Natural killer cell treated with Interleukin-12 subunit alpha and Interleukin-12 subunit beta and Interleukin-15 and Interleukin-18, amount 100 ng/mL, for 72 hours (primary cell): Measurements from ENCODE around the gene TTC32. TPM values are rescaled to one million over a fixed set of nuclear protein-coding genes. Genes with fewer than 3 reads are reported as not detected.
"Not testable (repeated sequence)": the region's sequence is repeated elsewhere in the genome, so short reads cannot be mapped to it uniquely, and the experiment has no call there.

Source experiments
- ATAC-seq, 2 donors: fragments of 150-1000 bp; cut with Tn5 transposase in 1 of 2; sonication (Bioruptor Pico), chemical (Tn5 transposase) in 1 of 2; 2 replicates each; pipeline ENCODE4 v1.10.0; 2021
- DNase-seq: peaks from one replicate; pipeline ENCODE4 v3.0.0; 2022; ENCODE audit warnings: low spot score
- H3K27ac Mint-ChIP-seq, 2 donors: 1 replicate in 1 of 2; 2 replicates in 1 of 2; pipeline ENCODE4 v1.8.0; 2022; ENCODE audit warnings: mixed read lengths in 2 of 2, mild to moderate bottlenecking in 1 of 2, moderate library complexity in 1 of 2
- H3K27me3 Mint-ChIP-seq, 2 donors: 1 replicate in 1 of 2; 2 replicates in 1 of 2; pipeline ENCODE4 v1.8.0; 2022; ENCODE audit warnings: mixed read lengths in 2 of 2
- H3K36me3 Mint-ChIP-seq: one replicate; pipeline ENCODE4 v1.8.0; 2022; ENCODE audit warnings: mixed read lengths
- H3K4me1 Mint-ChIP-seq, 2 donors: 1 replicate in 1 of 2; 2 replicates in 1 of 2; pipeline ENCODE4 v1.8.0; 2022; ENCODE audit warnings: low read depth in 2 of 2, mixed read lengths in 2 of 2, mild to moderate bottlenecking in 1 of 2
- H3K4me3 Mint-ChIP-seq: one replicate; pipeline ENCODE4 v1.8.0; 2022; ENCODE audit warnings: mixed read lengths
- H3K9me3 Mint-ChIP-seq: 2 replicates; pipeline ENCODE4 v1.8.0; 2022; ENCODE audit warnings: mixed read lengths
- total RNA-seq, 2 donors: library from RNA; stranded (reverse); gene quantifications; one replicate each; pipeline ENCODE4 v1.2.3, GENCODE V29; 2022

Gene TTC32
- total RNA-seq, 2 donors from 2014 or later: 14.8 to 17.8 TPM

DNA sequence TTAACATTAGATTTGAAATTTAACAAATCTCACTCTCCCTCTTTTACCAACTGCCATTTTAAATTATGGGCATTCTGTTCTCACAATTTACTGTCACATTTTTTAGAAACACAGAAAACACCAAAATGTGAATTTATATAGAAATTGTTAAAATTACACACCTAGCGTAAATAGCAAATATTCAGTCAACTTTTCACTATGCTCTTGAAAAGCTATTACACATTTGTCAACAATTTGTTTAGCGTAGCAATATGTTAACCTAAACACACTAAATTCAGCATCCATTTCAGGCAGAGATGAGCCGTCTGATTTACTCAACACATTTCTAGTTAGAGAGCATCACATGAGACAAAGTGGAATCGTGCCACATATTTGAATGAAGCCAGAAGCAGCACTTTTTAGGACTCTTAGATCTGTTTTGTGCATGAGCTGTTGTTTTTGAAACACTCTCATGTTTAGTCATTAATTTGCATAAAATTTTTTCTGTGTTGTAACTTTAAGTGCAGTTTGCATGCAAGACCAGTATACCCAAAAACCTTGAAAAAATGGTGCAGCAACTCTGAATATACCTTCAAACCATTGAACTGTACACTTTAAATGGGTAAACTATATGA is 8.2 kb downstream of the TTC32 start:
- ATAC-seq: peak; percentile 50 to 75
- Mint-ChIP-seq H3K9me3 (no peaks in the 10 kb centered on the region), H3K4me1 (peaks cover 35 to 41% of the 10 kb centered on the region in 2 donors), H3K4me3 (peak overlapping the region; percentile 57), H3K27ac (peak overlapping the region; percentile 57 to 76), H3K27me3 (no peaks in the 10 kb centered on the region), H3K36me3 (peaks cover 9% of the 10 kb centered on the region)
- DNase-seq: no peak

GRCh38 chr2:19891971-19892370 is 9.8 kb downstream of the TTC32 start:
- not testable (repeated sequence) for H3K27ac Mint-ChIP-seq, ATAC-seq, H3K36me3 Mint-ChIP-seq

DNA sequence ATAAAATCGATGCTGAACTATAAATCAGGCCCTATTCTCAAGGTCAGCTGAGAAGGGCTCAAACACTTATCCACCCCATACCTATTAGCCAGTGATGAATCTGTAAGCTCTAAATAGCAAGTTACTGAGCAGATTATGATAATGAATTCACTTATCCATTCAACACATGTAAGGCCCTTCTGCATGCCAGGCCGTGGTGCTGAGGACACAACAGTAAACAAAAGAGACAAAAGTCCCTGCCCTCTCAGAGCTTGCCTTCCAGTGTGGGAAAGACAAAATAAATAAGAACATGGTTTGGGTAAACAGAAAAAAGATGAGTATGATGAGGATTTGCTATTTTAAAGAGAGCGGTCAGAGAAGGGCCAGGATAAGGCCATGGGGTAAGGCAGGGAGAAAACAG is 11.7 kb downstream of the TTC32 start:
- DNase-seq (no peak), ATAC-seq (no peak)
- H3K9me3 Mint-ChIP-seq: no peaks in the 10 kb centered on the region
- H3K4me3 Mint-ChIP-seq: no peak overlapping the region
- no peak overlapping the region for H3K27ac Mint-ChIP-seq
- no peaks in the 10 kb centered on the region for H3K27me3 Mint-ChIP-seq
- peaks cover 22 to 24% of the 10 kb centered on the region in 2 donors for H3K4me1 Mint-ChIP-seq
- H3K36me3 Mint-ChIP-seq: peaks cover 9% of the 10 kb centered on the region

More at GRCh38 chr2:19891971-19892370, 9.8 kb downstream of the TTC32 start:
- Mint-ChIP-seq H3K4me3 (peak overlapping the region; percentile 53), H3K4me1 (peaks cover 30 to 32% of the 10 kb centered on the region in 2 donors)
- not testable (repeated sequence) for H3K27me3 Mint-ChIP-seq, H3K9me3 Mint-ChIP-seq, DNase-seq

- ATAC-seq: no peak
Measured at GRCh38 chr2:19888831-19889230, 13.0 kb downstream of the TTC32 start.

DNA sequence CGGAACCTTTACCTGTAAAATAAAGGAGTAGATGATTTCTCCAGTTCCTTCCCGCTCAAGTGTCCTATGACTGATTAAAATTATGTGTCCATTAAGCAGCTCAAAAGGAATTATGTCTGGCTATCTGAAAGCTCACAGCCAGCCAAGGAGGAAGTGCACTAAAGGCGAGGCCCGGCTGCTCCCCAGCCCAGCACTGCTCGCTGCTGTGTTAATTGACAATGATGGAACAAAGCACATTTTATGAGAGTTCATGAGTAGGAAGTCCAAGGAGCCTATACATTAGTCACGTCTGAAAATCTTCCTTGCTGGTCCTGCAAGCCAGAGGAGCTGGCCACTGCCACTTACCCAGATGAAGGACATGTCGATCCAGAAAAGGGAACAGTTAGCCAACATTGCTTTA is 14.3 kb downstream of the TTC32 start:
- no peaks in the 10 kb centered on the region for H3K36me3 Mint-ChIP-seq

More at GRCh38 chr2:19888831-19889230, 13.0 kb downstream of the TTC32 start:
- no peaks in the 10 kb centered on the region for H3K27me3 Mint-ChIP-seq
- no peaks in the 10 kb centered on the region for H3K9me3 Mint-ChIP-seq
- peaks cover 4% of the 10 kb centered on the region for H3K36me3 Mint-ChIP-seq
- DNase-seq: no peak
- no peak overlapping the region for H3K27ac Mint-ChIP-seq
- no peak overlapping the region for H3K4me3 Mint-ChIP-seq
- H3K4me1 Mint-ChIP-seq: peaks cover 16 to 17% of the 10 kb centered on the region in 2 donors

DNA sequence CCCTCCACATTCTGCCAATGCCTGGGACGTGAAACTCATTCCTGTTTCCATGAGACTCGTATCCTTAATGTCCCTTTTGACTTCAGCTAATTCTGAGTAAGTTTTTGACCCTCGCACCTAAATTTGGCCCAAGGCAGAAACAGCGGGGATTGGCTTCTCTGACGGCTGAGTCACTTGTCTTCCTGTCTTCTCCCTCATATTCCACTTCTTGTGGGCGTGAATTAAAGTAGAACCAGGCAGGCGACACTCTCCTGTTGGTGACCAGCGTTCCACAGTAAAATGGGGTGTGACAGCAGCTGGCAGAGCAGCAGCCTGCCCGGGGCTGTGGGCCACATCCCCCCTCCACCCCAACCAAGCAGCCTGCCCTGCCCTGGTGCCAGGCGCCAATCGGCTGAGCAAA is 15.5 kb downstream of the TTC32 start:
- Mint-ChIP-seq H3K27ac (no peak overlapping the region), H3K4me3 (no peak overlapping the region), H3K9me3 (no peaks in the 10 kb centered on the region), H3K27me3 (no peaks in the 10 kb centered on the region), H3K36me3 (no peaks in the 10 kb centered on the region), H3K4me1 (peaks cover 0 to 7% of the 10 kb centered on the region in 2 donors)
- DNase-seq (no peak), ATAC-seq (no peak)

More for the DNA sequence above, 14.3 kb downstream of the TTC32 start:
- ATAC-seq (no peak), DNase-seq (no peak)
- Mint-ChIP-seq H3K9me3 (no peaks in the 10 kb centered on the region), H3K27ac (no peak overlapping the region), H3K27me3 (no peaks in the 10 kb centered on the region), H3K4me1 (peaks cover 9 to 12% of the 10 kb centered on the region in 2 donors), H3K4me3 (no peak overlapping the region)

GRCh38 chr2:19885791-19886190 is 16.0 kb downstream of the TTC32 start:
- Mint-ChIP-seq H3K27me3 (no peaks in the 10 kb centered on the region), H3K4me1 (peaks cover 0 to 7% of the 10 kb centered on the region in 2 donors), H3K4me3 (no peak overlapping the region), H3K36me3 (no peaks in the 10 kb centered on the region), H3K27ac (no peak overlapping the region), H3K9me3 (no peaks in the 10 kb centered on the region)
- ATAC-seq (no peak), DNase-seq (no peak)

GRCh38 chr2:19883971-19884720 is 17.6 kb downstream of the TTC32 start:
- DNase-seq (no peak), ATAC-seq (no peak)
- no peak overlapping the region for H3K27ac Mint-ChIP-seq
- no peak overlapping the region for H3K4me3 Mint-ChIP-seq
- H3K4me1 Mint-ChIP-seq: no peaks in the 10 kb centered on the region
- no peaks in the 10 kb centered on the region for H3K9me3 Mint-ChIP-seq
- H3K36me3 Mint-ChIP-seq: no peaks in the 10 kb centered on the region
- no peaks in the 10 kb centered on the region for H3K27me3 Mint-ChIP-seq

GRCh38 chr2:19883486-19883885 is 18.3 kb downstream of the TTC32 start:
- ATAC-seq: no peak
- Mint-ChIP-seq H3K9me3 (no peaks in the 10 kb centered on the region), H3K27me3 (no peaks in the 10 kb centered on the region), H3K4me3 (no peak overlapping the region), H3K27ac (no peak overlapping the region), H3K4me1 (no peaks in the 10 kb centered on the region), H3K36me3 (no peaks in the 10 kb centered on the region)
- no peak for DNase-seq

- ATAC-seq: no peak
Measured at GRCh38 chr2:19882286-19882685, 19.5 kb downstream of the TTC32 start.

DNA sequence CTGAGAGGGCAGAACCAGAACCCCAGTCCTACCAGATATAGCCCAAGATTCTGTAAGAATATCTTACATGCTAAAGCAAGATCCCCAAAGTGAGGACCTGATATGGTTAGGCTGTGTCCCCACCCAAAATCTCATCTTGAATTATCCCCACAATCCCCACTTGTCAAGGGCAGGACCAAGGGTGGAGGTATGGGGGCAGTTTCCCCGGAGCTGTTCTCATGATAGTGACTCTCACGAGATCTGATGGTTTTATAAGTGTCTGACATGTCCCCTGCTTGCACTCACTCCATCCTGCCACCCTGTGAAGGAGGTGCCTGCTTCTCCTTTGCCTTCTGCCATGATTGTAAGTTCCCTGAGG is 19.9 kb downstream of the TTC32 start:
- no peaks in the 10 kb centered on the region for H3K9me3 Mint-ChIP-seq
- no peak overlapping the region for H3K4me3 Mint-ChIP-seq
- no peak overlapping the region for H3K27ac Mint-ChIP-seq

More at GRCh38 chr2:19882286-19882685, 19.5 kb downstream of the TTC32 start:
- Mint-ChIP-seq H3K36me3 (no peaks in the 10 kb centered on the region), H3K9me3 (no peaks in the 10 kb centered on the region), H3K27me3 (no peaks in the 10 kb centered on the region), H3K27ac (no peak overlapping the region), H3K4me1 (no peaks in the 10 kb centered on the region), H3K4me3 (no peak overlapping the region)
- DNase-seq: no peak

DNA sequence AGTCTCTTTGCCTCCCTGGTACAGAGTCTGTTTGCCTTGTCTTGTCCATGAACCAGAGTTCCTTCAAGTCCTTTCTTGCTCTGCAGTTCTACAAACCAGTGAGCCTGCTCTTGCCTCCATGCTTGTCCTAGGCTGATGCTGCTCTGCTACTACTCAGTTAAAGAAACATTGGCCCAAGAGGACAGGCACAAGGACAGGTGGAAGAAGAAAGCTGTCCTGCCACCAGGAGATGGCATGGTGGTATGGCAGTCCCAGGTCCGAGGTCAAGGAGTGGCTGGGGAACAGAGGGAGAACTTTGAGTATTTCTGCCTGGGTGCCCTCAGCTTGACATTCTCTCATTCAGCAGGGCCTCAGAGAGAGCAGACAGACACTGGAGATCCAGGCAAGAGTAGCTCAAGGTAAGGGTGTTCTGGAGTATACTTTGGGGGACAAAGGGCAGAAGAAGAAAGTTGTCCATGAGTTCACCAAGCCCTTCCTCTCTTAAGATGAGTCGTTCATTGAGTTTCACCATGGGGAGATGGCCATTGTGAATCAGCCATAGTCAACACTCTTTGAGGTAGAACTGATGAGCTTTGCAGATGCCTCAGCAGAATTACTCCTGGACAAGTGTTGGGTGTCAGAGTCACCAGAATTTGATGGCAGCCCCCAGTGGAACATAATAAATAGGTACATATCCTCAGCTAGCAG is 20.4 kb downstream of the TTC32 start:
- Mint-ChIP-seq H3K4me3 (no peak overlapping the region), H3K9me3 (no peaks in the 10 kb centered on the region), H3K4me1 (no peaks in the 10 kb centered on the region), H3K27ac (no peak overlapping the region), H3K27me3 (no peaks in the 10 kb centered on the region), H3K36me3 (no peaks in the 10 kb centered on the region)
- DNase-seq: no peak
- ATAC-seq: no peak

More for the DNA sequence above, 19.9 kb downstream of the TTC32 start:
- no peak for DNase-seq
- no peak for ATAC-seq
- H3K4me1 Mint-ChIP-seq: no peaks in the 10 kb centered on the region
- H3K36me3 Mint-ChIP-seq: no peaks in the 10 kb centered on the region
- H3K27me3 Mint-ChIP-seq: no peaks in the 10 kb centered on the region

DNA sequence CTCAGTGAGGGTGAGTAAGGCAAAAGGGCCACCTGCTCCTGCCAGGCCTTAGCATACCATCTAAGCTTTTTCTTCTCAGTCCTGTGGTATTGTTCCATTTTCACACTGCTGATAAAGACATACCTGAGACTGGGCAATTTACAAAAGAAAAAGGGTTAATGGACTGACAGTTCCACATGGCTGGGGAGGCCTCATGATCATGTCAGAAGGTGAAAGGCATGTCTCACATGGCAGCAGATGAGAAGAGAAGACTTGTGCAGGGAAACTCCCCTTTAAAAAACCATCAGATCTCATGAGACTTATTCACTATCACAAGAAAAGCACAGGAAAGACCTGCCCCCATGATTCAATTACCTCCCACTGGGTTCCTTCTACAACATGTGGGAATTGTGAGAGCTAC is 21.6 kb downstream of the TTC32 start:
- H3K27me3 Mint-ChIP-seq, H3K9me3 Mint-ChIP-seq, H3K36me3 Mint-ChIP-seq, DNase-seq, H3K4me1 Mint-ChIP-seq, ATAC-seq, H3K27ac Mint-ChIP-seq, H3K4me3 Mint-ChIP-seq: not testable (repeated sequence)

DNA sequence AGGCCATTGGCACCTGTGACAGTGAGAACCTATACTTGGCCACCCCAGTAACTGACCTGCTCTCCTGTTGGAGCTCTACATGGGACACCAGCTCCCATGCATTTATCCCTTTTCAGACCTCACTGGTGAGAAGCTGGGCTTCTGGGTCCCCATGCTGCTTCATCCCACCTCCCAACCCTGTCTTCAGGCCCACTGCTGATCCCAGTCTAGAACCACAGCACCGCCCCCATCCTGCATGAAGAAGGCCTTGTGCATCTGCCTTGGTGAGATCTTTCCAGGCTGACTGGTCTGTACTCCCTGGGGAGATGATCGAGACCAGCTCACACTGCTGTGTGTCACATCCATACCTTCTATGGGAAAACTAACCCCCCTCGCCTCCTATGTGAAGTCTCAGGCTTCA is 22.7 kb downstream of the TTC32 start:
- ATAC-seq (no peak), DNase-seq (peak; percentile 42)
- Mint-ChIP-seq H3K4me1 (no peaks in the 10 kb centered on the region), H3K9me3 (no peaks in the 10 kb centered on the region), H3K36me3 (no peaks in the 10 kb centered on the region), H3K4me3 (no peak overlapping the region), H3K27me3 (no peaks in the 10 kb centered on the region), H3K27ac (no peak overlapping the region)
